Sigmoid colon (tissue), 4 donors: ENCODE measurements around the gene PATE3.

Source experiments
- CTCF ChIP-seq, 4 experiments: fragments of 450-650 bp in 3 of 4; fragments of 200-600 bp in 1 of 4; IDR thresholded peaks; one replicate each; pipeline ENCODE4 v1.5.1; 2016 to 2019; ENCODE audit warnings: antibody characterized with exemption in 4 of 4, mild to moderate bottlenecking in 3 of 4, moderate library complexity in 2 of 4
- POLR2A ChIP-seq, 2 donors: fragments of 450-650 bp; IDR thresholded peaks; one replicate each; pipeline ENCODE4 v1.6.1; 2016; ENCODE audit warnings: antibody characterized with exemption in 2 of 2, mild to moderate bottlenecking in 2 of 2, moderate library complexity in 2 of 2
- POLR2AphosphoS5 ChIP-seq, 4 donors: sonication (generic); formaldehyde crosslinking; IDR thresholded peaks; one replicate each; pipeline ENCODE4 v1.6.1; 2017; ENCODE audit warnings: antibody characterized with exemption in 4 of 4

- TF ChIP-seq CTCF (IDR thresholded peaks at IDR 0.05) (no peak), POLR2AphosphoS5 (IDR thresholded peaks at IDR 0.05) (no peak), POLR2A (IDR thresholded peaks at IDR 0.05) (no peak)
Measured at GRCh38 chr11:125777309-125777708, 10.6 kb upstream of the PATE3 start.
